Measurements from ENCODE around the gene NEU4.

The NEU4 gene

GRCh38 chr2:241850544-241851324, 41.7 kb downstream of the NEU4 start:
- DNase-seq (ENCODE audit: extremely low read depth in 1 of 2, low read depth in 1 of 2) = no peak

DNA sequence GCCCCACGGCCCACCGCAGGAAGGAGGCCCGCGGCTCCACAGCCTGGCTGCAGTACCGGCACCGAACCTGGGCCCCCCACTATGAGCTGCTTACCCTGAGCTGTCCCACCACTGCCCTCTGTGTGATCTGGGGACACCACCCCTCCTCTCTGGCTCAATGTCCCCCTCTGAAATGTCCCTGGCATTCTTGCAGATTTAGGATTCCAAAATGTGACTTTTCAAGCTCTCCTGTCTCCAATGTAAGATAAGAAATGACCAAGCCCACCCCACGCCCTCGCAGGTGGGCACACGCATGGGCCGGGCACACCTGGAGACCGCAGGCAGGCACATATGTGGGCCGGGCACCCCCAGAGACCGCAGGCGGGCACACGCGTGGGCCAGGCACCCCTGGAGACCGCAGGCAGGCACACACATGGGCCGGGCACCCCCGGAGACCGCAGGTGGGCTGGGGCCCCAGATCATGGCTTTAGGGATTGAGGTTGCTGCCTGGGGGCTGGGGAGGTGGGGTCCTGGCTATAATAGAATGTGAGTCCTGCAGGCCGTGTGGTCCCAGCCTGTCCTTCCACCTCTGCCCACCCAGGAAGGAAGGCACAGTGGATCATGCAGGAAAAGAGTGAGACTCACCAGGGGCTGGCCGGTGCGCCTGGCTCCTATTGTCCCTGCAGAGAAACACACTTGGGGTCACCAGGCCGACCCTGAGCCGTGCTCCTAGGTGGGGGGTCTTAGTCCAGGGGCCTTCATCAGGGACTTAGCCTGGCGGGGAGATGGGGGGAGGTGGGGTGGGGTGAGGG, 42.5 kb downstream of the NEU4 start:
- DNase-seq (ENCODE audit: extremely low read depth in 1 of 2, low read depth in 1 of 2) = no peak

- no peak for DNase-seq (ENCODE audit: extremely low read depth in 1 of 2, low read depth in 1 of 2)
Measured at GRCh38 chr2:241852116-241852980, 43.4 kb downstream of the NEU4 start.

DNA sequence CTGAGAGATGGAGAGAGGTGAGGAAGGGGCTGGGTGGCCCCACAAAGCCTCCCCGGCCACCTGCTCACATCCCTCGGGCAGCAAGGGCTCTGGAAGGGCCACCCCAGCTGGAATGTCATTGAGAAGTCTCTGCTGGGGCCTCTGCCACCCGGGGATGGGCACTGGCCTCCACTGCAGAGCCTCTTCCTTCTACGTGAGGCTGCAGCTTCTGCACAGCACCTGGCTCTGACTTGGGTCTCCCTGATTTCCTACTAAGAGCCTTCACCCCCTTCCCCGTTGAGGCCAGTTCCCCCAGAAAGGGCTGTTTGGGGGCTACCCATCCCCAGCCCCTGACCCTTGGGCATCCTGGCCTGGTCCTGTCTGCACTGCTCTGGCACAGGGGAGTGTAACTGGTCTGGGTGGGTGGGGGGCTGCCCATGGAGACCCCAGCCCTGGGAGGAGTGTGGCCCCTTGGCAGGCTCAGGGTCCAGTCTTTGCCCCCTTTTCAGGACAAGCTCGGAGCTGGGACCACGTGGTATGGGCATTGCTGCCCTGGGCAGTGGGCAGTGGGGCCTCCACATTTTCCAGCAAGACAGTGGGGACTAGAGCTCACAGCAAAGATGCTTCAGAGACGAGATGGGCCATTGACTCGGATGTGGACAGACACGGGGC, 44.1 kb downstream of the NEU4 start:
- DNase-seq (ENCODE audit: extremely low read depth in 1 of 2, low read depth in 1 of 2) = no peak

GRCh38 chr2:241853651-241854341, 44.8 kb downstream of the NEU4 start:
- DNase-seq (ENCODE audit: extremely low read depth in 1 of 2, low read depth in 1 of 2) = no peak

DNA sequence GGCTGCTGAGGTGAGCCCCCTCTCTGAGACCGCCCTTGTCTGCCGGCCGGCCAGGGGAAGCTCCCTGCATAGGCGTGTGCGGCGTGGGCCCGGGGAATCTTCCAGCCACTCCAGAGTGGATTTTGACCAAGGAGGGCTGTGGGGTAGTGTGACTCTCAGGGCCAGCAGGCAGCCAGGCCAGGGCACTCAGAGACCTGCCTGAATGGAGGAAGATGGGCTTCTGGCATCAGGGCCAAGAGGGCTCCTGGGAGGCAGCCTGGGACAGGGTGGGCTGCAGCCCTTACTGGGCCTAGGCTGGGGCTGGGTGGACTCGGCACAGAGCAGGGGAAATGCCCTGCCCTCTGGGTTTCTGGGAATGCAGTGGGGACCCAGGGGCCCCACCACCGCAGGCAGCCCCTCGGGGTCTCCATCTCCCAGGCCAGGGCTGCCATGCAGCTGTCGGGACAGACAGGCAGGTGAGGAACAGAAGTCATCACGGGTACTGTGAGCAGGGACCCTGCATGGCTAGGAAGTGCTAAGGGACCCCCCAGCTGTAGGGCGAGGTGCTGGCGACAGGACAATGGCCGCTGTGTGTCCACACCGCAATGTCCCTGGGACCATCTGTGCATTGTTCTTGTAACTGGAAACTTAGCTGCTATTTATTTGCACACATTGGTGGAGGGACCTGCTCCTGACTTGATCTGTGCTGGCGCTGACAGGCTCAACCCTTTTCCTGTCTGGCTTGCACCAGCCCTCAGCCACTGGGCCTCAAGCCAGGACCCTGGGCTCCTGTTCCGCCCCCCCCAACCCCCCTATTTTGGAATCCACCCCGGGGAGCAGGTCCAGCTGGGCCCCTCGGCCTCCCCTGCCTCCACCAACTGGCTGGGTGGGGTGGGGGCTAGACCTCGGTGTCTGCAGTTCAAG, 45.6 kb downstream of the NEU4 start:
- DNase-seq (ENCODE audit: extremely low read depth in 1 of 2, low read depth in 1 of 2) = no peak

GRCh38 chr2:241855245-241855887, 46.4 kb downstream of the NEU4 start:
- DNase-seq (ENCODE audit: extremely low read depth in 1 of 2, low read depth in 1 of 2) = no peak

DNA sequence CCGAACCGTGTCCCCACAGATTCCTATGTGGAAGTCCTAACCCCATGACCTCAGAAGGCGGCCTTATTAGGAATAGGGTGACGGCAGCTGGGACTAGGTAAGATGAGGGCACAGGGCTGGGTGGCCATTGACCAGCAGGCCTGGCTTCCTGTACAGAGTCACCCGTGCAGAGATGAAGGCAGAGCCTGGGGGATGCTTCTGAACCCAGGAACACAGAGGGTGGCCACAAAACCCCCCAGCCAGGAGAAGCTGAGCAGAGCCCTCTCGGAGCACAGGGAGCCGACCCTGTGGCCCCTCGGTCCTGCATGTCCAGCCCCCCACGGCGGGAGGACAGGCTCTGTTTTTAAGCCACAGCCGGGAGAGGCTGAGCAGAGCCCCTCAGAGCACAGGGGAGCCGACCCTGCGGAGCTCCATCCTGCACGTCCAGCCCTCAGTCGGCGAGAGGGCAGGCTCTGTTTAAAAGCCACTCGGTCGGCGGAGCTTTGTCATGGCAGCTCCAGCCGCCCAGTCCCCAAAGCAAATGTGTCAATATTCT, 47.0 kb downstream of the NEU4 start:
- DNase-seq (ENCODE audit: extremely low read depth in 1 of 2, low read depth in 1 of 2) = no peak

DNA sequence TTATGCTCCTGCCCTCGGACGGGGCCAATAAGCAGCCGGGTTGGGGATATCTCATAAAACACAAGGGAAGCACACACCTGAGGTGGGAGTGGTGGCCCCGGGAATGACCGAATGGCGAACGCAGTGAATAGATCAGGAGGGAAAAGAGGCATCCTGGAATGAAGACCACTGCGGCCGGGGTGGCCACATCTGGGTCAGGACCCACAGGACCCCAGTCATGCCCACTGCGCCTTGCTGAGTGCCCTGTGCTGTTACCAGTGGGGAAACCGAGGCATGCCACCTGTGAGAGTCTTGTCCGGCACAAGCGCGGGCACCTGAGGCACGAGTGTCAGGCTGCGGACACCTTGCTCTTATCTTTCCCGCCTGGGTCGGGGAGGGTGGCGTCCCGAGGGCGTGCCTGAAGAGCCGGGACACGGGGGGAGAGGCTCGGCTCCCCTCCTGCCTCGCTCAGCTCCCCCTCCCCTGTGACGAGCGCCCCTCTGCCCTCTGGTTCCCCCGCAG, 48.1 kb downstream of the NEU4 start:
- no peak for DNase-seq (ENCODE audit: extremely low read depth in 1 of 2, low read depth in 1 of 2)

DNA sequence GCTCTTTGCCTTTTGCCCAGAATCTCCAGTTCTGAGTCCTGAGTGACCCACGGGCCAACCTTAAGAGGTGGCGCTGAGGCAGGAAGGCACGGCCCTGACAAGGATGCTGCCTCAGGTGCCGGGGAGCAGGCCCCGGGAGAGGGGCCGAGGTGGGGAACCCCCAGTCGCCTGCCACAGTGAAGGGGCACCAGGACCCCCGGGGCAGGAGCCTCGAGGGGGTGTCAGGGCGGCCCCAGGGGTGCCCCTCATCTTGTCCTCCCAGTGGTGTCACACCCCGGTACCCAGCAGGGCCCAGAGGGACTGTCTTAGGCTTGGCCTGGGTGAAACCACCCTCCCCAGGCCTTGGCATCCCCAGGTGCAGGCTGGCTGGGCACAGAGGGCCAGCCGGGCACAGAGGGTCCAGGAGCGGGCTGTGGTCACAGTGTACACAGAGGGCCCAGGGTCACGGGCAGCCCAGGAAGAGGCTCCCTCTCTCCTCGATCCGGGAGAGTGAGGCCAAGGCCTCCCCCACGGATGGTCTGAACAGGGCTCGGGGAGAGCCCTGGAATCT, 48.7 kb downstream of the NEU4 start:
- no peak for DNase-seq (ENCODE audit: extremely low read depth in 1 of 2, low read depth in 1 of 2)

DNA sequence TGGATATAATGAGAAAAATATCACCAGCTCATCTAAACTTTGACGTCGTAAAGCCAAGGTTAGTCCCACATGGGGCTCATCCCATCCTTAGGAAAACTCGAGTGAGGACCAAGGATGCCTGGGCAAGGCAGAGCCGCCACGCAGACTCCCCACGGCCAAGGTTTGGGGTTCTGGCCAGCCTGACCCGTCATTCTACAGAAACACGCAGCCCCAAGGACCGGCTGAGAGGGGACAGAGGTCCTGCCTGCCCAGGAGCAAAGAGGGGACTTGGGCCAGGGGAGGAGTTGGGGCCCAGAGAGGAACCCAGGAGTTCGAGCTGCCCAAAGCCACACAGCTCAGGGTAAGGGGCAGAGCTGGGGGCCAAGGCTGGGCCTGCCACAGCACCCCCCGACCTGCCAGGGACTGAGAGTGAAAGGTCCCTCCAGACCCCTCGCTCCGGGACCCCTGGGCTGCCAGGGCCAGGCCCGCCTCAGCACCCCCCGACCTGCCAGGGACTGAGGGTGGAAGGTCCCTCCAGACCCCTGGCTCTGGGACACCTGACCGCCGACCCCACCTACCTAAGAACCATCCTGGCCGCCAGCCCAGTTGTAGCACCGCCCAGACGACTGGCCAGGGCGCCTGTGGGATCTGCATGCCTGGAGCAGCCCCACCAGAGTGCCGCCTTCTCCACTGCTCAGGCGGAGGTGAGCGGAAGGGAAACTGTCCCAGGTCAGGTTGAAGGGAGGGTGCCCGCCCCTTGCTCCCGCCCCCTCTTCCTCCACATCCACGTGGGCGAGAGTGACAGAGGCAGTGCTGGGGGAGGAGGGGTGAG, 49.4 kb downstream of the NEU4 start, which contains the start of gene PDCD1:
PDCD1 (minus strand) TSS at position 689 of the 811 bp plus-strand sequence; CDS start at position 633, 56 bp downstream.
- no peak for DNase-seq (ENCODE audit: extremely low read depth in 1 of 2, low read depth in 1 of 2)

GRCh38 chr2:241859017-241859435, 50.0 kb downstream of the NEU4 start:
- no peak for DNase-seq (ENCODE audit: extremely low read depth in 1 of 2, low read depth in 1 of 2)

DNA sequence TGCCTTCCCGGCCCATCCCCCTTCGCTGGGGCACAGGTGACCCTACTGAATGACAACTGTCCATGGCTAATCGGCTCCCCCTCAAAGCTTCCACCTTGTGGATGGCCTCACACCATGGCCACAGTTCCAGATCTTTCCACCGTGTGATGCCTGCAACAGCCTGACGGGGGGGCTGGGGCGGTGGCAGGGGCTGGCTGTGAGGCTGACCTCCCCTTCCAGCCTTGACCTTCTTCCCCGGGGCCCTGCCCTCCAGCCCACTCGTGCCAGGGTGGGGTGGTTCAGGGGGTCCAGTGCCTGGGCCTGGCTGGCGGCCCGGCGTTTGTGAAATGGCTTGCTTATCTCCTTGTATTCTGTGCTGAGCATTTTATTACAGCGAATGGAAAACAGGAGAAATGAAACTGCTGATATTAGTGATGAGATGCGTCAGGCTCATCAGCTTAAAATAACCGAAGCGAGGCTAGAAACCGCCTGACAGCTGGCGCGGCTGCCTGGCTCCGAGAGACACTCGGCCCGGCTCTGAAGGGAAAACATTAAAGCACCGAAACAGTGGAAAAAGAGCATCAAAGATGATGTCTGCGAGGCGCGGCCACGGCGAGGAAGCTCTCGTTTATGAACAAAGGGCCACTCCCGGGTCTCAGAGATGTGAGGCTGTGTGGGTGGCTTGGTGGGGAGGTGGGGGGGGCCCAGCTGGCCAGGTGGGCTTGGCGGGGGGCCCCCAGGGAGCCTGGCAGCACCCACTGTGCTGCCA, 50.6 kb downstream of the NEU4 start:
- peak; percentile 41 to 62 for DNase-seq (ENCODE audit: extremely low read depth in 1 of 2, low read depth in 1 of 2)

DNA sequence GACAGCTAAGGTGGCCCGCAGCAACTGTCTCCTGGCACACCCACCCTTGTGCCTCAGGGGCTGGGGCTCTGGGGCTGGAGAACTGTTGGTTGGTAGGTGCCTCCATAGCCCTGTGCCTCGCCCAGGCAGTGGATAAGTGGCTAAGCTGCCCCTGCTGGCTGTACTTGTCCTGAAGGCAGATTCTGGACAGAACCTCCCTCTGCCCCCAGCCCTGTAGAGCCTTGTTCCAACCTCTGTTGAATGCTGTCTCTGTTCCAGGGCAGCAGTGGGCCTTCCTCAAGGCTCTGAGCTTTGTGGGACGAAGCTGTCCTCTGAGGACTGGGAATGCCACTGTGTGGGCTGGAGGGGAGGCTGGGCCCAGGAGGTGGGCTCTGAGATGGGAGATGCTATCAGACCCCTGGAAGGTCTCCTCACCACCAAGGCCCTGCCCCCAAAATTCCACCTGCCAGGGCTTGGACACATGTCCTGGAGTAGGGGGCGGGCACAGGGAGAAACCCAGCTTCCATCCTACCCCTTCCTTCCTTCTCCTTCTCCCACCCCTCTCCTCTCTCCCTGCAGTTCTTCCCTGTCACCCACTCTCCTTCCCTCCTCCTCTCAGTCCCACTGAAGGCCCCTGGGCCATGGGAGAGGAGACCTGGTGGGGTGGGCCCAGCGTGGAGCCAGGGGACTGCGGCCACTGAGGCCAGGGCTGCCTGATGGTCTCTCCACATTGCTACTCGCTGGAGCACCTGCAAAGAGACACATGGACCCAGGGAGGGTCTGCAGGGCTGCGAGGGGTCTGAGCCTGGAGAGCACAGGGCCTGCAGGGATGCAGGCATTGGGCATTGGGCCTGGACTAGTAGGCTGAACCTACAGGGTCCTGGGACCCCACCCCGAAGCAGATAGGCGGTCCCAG, 51.4 kb downstream of the NEU4 start:
- DNase-seq (ENCODE audit: extremely low read depth in 1 of 2, low read depth in 1 of 2) = no peak

DNA sequence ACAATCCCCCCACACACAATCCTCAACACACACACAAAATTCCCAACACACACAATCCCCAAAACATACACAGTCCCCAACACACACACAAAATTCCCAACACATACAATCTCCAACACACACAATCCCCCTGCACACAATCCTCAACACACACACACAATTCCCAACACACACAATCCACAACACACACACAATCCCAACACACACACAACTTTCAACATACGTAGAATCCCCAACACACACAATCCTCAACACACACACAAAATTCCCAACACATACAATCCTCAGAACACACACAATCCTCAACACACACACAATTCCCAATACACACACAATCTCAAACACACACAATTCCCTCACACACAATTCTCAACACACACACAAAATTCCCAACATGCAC, 52.3 kb downstream of the NEU4 start:
- no peak for DNase-seq (ENCODE audit: extremely low read depth in 1 of 2, low read depth in 1 of 2)

Data from activated CD8-positive, alpha-beta memory T cell treated with anti-CD3 and anti-CD28 coated beads for 1 hour (primary cell).